GM18858 (cell line): ENCODE results near the gene NCKAP5L.
"Not testable (repeated sequence)": the region's sequence is repeated elsewhere in the genome, so short reads cannot be mapped to it uniquely, and the experiment has no call there.

Experiments
- ATAC-seq: cut with Tn5 transposase; IDR thresholded peaks from one replicate; pipeline ENCODE4 v1.9.1; 2021; ENCODE audit not compliant: unreplicated experiment

Gene NCKAP5L

GRCh38 chr12:49828133-49829091 lies at the start of gene NCKAP5L:
NCKAP5L (minus strand) TSS chr12:49828413; CDS start chr12:49804044, 24,369 bp downstream.
- ATAC-seq, result peak; percentile 68

- no peak for ATAC-seq
Measured at GRCh38 chr12:49877066-49877465, 48.9 kb upstream of the NCKAP5L start.

- ATAC-seq, result no peak
Measured at GRCh38 chr12:49876070-49876469, 47.9 kb upstream of the NCKAP5L start.

DNA sequence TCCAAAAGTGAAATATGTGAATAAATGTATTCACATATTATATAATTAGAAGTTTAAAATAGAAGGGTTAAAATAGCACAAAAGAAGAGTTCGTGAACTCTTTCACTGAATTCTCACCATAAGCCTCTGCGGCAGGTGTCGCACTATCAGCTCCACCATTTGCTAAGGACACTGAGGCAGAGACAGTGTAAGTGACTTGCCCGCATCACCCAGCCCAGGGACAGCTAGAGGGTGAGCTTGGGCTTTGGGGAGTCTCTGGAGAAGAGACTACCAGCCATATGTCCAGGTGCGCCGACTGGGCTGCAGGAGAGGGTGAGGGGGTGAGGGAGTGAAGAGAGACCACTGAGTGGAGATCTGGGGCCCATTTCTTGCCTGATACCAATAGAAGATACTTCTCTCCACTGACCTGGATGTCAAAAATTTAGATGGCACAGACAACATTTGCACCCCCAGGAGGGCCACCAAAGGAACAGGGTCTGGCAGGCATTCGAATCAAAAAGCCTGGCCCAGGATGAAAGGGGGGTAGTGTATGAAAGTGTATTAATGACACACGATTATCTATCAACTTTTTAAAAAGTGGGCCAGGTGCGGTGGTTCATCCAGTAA lies 47.0 kb upstream of the NCKAP5L start:
- ATAC-seq, result no peak

DNA sequence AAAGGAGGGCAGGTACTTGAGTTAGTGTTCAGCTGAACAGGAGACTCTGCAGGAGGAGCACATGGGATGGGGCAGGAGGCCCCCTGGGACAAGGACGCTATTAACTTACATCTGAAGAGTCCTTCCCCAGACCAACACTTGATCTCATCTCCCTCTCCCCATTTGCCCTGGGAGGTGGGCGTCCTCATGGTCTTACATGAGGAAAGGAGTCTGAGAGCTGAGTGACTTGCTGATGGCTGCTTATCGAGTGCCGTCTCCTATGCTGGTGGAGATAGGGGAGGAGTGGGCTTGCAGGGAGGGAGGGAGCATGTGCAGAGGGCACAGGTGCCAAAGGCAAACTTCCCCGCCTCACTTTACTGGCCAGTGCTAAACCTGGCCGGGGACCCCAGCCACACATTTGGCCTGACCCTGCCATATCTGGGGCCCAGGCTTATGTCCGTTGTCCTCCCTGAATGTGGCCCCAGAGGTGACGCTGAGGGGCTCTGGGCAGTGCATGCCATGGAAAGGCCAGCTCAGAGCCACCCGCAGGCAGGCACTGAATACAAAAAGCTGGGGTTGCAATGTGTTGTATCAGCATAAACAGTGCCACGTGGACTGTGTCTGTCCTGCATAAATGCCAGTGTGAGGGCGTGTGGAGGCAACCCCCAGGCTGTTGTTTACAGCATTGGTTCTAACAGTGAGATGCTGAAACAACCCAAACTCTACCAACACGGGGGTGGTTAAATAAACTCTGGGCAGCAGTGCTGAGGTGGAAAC lies 46.1 kb upstream of the NCKAP5L start:
- no peak for ATAC-seq

GRCh38 chr12:49873361-49873934 lies 45.2 kb upstream of the NCKAP5L start:
- no peak for ATAC-seq

DNA sequence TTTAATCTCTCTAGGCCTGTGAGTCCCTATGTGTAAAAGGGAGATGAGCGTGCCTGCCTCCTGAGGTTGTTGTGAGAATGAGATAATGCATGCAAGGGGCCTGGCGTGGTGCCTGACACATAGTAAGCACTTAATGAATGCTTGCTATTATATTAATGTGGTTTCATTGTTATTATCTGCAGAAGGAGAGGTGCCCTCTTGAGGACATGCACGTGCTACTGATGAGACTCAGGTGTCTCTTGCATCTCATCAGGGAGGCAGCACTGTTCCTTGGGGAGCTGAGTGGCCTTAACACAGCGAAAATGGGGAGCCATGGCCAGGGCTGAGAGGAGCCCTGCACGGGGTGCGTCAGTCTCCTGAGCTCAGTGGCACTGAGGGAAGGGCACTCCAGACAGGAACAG lies 44.6 kb upstream of the NCKAP5L start:
- no peak for ATAC-seq

DNA sequence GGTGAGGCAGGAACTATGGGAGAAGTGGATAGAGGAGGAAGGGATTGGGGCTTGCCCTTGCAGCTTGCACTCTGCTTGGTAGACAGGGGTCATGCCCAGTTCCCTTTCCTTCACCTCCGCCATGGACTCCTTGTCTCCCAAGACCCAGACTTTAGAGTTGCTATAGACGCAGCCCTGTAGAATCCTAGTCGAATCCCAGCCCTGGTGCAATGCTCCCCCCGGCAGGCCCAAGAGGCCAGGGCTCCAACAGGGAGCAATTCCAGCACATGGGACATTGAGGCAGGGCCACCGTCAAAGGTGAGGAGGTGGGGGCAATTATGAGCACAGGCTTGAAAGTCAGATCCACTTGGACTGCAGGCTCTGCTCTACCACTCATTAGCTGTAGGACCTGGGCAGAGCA lies 44.2 kb upstream of the NCKAP5L start:
- no peak for ATAC-seq

- ATAC-seq, result not testable (repeated sequence)
Measured at GRCh38 chr12:49871811-49872251, 43.6 kb upstream of the NCKAP5L start.

- ATAC-seq, result no peak
Measured at GRCh38 chr12:49871263-49871561, 43.0 kb upstream of the NCKAP5L start.

DNA sequence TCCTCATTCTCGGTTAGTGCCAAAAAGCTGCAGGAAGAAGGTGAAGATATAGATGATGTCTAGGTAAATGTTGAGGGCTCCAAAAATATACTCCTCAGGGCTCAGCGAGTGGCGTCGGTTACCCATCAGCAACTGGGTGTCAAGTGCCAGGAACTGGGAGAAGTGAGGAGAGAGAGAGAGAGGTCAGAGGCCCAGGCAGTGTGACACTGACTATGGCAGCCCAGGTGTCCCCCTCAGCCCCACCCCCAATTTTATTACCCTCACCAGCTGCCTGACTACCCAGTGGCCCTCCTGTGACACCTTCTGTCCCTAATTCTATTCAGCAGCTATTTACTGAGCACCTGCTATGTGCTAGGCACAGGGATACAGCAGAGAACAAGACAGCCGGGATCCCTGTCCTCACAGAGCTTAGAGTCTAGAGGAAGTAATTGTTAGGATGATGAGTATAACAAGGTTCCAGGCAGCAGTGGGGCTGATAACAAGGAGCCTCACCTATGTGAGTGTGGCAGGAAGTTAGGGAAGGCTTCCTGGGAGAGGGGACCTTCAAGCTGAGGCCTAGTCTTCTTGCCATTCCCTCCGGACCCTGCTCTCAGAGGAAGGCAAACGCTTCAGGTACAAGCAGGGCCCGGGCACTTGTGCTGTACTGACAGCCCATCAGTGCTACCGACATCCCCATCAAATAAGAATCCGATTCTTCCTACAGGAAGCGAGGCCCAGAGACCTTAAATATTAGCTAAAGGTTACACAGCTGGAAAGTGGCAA lies 42.5 kb upstream of the NCKAP5L start:
- ATAC-seq, result no peak

DNA sequence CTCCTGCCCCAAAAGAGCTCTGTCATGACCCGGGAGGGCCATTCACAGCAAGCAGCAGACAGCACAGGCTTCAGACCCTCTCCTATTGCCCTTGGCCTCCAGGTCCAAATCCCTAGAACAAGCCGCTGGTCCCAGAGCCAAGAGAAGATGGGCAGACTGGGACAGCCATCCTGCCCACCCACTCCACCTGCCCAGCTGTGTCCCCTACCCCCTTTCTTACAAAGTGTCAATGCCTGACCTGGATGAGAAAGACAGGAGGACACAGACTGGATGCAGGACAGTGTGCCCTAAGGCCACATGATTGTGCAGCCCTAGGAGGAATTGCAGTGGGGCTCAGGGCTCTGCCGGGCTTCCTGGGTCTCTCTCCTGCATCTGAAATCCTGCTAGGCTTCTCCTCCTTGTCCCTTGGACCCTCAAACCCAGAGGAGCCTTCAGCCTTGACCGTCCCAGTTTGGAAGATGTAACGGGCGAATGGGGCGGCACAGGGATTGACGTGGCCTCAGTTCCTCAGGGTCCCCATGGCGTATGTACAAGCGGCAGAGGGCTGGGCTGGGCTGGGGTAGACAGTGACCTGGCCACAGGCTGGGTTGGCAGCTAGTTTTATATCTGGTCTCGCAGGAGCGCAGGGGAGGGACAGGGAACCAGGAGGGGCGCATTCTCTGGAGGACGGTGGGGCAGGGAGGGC lies 41.7 kb upstream of the NCKAP5L start:
- ATAC-seq, result no peak

DNA sequence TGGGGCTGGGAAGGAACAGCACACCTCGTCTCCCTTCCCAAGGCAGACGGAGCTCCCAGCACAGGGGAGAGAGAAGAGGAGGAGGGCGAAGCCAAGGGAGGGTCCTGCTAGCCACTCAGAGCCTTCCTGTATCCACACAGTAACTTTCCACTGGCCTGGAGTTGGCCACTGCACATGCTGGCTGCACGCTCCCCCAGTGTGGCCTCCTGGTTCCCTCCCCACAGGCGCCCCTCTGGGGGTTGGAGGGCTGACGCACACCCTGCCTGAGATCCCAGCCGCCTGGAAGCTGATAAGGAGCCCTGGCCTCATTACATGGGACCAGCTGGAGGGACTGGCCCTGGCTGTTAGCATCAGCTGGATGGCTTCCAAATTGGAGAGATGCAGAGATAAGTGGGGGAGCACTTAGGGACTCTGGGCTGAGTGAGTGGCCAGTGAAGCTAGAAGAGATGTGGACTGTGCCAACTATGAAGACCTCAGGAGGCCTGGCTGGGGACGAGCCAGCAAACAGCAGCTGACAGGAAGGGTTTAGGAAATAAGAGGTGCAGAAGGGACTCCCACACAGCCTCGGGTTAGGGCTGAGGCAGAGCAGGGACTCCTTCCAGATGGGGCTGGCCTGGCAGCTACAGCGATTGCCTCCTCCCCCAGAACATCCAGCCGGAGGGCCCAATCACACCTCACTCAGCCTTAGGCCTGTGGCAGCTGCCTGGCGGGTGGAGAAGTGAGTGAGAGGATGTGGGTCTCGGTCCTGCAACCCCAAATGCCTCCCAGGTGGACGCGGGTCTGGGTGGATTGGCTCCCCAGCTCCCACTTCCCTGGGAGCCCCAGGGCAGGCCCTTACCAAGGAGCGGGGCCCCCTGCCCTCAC lies 41.0 kb upstream of the NCKAP5L start:
- ATAC-seq, result no peak

GRCh38 chr12:49868449-49868848 lies 40.2 kb upstream of the NCKAP5L start:
- no peak for ATAC-seq

DNA sequence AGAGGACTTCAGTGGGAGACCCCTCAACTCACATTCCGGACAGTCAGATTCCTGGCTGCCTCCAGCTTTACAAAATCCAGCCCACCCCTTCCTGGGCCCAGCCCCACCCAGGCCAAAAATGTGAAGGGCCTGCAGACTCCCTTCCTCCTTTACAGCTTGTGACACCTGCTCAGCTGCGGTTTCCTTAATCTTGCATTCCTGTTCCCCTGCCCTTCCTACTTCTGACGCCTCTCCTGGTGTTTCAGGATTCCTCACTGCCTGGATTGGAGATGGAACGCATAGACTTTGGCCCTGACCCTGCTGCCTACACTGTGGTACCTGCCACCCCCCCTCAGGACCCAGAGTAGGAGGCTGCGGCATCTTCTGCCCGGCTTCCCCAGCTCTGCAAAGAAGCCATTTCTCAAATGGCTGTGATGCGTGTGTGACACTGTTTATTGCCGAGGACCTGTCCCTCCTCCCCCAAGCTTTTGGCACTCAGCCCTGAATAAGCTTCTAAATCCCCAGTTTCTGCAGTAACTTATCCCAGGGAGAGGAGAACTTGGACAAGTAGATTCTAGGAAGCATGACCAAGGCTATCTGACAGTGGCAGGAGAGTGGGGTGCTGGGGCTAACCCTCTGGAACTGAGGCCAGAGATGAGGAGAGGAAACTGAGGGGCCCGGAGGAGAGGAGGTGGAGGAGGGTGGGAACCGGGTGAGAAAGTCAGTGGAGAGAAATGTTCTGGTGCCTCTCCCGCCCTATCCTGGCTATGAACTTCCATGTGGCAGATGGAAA lies 39.5 kb upstream of the NCKAP5L start:
- ATAC-seq, result no peak

GRCh38 chr12:49866859-49867569 lies 38.8 kb upstream of the NCKAP5L start:
- no peak for ATAC-seq

GRCh38 chr12:49865782-49866135 lies 37.5 kb upstream of the NCKAP5L start:
- ATAC-seq, result no peak
